8988T (cell line): ENCODE measurements around the gene PNKD.
A peak's percentile ranks its signal among the peaks of the same experiment; 100 is the strongest.

Experiments
- DNase-seq: peaks from one replicate; pipeline ENCODE4 v3.0.0; 2011

Gene PNKD

GRCh38 chr2:218345491-218346236 is 75.3 kb downstream of the PNKD start:
- no peak for DNase-seq

- no peak for DNase-seq
Observed at GRCh38 chr2:218347172-218347571, 76.9 kb downstream of the PNKD start.

DNA sequence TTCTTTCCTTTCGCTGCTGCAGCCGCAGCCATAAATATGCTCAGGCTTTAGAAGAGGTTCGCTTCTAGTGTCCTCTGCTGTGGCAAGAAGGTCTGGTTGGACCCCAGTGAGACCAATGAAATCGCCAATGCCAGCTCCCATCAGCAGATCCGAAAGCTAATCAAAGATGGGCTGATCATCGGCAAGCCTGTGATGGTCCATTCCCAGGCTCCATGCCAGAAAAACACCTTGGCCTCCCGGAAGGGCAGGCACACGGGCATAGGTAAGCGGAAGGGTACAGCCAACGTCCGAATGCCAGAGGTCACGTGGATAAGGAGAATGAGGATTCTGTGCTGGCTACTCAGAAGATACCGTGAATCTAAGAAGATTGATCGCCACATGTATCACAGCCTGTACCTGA is 83.7 kb downstream of the PNKD start:
- DNase-seq = no peak

GRCh38 chr2:218354850-218355443 is 84.6 kb downstream of the PNKD start:
- DNase-seq = no peak

GRCh38 chr2:218357236-218358177 is 87.2 kb downstream of the PNKD start:
- no peak for DNase-seq

GRCh38 chr2:218360453-218360852 is 90.1 kb downstream of the PNKD start:
- no peak for DNase-seq

- DNase-seq = no peak
Observed at GRCh38 chr2:218362606-218363005, 92.3 kb downstream of the PNKD start.

DNA sequence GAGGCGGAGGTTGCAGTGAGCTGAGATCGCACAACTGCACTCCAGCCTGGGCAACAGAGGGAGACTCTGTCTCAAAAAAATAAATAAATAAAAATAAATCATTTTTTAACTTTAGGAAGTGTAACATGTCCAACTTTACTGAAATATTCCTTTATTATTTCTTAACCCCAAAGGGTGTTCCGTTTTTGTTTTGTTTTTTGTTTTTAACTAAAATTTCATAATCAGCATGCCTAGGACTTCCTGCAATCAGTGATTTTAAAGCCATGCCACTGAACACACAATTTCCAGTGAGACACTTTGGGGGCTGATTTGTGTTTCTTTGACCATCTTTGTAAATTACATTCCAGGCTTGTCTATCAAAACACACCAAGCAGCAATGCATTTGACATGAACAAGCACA is 93.4 kb downstream of the PNKD start:
- DNase-seq = no peak

GRCh38 chr2:218364196-218364595 is 93.9 kb downstream of the PNKD start:
- DNase-seq = no peak

DNA sequence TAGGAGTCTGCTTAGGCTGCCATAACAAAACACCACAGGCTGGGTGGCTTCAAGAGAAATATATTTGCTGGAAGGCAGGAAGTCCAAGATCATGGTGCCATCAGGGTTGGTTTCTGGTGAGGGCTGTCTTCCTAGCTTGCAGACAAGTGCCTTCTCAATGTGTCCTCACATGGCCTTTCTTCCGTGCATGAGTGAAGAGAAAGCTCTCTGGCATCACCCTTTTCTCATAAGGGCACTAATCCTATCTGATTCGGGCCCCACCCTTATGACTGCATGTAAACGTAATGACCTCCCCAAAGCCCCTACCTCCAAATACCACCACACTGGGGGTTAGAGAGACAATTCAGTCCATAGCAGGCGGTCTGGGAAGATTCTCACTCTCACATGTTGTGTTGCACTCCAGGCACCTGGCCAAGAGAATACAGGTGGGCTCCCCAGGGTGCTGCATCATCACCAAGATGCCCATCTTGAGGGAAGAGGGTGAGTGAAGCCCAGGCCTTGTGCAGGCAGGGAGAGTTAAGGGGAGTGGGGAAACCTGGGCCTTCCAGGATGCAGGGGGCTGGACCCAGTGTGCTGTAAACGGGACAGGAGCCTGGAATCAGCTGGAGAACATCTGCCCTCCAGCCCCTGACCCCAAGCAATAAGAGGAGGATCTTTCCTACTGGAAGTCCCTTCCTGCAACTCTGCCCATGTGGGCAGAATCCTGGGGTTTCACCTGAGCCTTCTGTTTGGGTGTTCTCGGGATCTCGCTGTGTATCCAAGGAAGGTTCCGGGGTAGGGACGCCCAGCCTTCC is 96.5 kb downstream of the PNKD start:
- no peak for DNase-seq

DNA sequence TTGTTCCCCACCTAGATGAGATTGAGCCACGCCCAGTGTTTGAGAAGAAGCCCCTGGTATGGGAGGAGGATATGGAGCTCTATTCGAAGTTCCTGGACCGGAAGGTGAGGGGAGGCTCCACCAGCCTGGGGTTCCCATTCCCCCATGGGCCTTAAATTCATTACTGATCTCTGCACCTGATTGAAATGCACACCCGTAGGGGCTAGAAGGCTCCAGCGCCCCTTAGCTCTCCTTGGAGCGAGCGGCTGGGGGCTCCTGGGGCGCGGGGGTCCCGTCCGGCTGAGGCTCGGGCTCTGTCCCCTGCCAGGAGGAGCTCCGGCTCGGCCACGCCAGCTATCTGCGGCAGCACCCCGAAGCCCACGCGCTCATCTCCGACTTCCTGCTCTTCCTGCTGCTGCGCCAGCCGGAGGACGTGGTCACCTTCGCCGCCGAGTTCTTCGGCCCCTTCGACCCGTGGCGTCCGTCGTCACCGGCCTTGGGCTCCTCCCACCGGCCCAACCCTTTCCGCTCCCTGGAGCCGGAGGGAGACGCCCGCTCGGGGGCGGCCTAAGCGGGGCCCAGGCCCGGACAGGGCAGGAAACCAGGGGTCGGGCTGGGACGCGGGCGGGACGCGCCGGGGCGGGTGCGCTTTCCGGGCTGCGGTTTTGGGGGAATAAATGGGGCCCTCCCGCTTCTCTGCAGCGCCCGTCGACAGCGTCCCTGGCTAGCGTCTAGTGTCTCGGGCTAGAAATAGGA is 97.3 kb downstream of the PNKD start:
- peak; percentile 88 for DNase-seq

DNA sequence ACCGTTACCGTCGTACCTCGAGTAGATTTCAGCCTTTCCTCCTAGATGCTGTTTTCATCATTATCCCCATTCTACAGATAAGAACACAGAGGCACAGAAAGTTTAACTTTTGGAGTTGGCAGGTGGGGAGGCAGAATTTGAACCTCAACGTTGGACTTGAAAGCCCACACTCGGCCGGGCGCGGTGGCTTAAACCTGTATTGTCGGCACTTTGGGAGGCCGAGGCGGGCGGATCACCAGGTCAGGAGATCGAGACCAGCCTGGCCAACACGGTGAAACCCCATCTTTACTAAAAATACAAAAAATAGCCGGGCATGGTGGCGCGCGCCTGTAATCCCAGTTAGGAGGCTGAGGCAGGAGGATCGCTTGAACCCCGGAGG is 97.8 kb downstream of the PNKD start:
- no peak for DNase-seq

DNA sequence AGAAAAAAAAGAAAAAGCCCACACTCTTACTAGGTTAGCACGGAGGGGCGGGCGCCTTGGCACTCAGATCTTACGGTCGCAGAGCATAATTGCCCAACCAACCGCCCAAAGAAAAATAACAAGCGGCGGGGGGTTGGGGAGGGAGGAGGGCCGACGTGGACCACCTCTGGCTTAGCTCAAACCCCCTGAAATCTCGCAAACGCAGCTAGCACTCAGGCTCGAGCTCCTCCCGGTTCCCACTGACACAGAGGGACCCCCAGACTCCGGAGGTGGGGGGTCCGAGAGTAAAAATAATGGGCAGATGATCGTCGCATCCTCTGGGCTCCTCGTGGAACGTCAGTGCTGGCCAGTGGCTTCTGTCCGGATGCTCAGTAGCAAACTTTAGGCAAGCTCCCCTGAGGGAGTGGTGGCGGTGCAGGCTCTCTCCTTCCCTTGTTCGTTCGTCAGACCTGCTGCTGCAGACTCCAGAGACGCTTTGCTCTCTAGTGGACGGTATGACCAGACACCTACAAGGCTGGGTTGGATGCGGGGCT is 98.4 kb downstream of the PNKD start:
- no peak for DNase-seq

GRCh38 chr2:218369330-218369729 is 99.0 kb downstream of the PNKD start:
- no peak for DNase-seq

DNA sequence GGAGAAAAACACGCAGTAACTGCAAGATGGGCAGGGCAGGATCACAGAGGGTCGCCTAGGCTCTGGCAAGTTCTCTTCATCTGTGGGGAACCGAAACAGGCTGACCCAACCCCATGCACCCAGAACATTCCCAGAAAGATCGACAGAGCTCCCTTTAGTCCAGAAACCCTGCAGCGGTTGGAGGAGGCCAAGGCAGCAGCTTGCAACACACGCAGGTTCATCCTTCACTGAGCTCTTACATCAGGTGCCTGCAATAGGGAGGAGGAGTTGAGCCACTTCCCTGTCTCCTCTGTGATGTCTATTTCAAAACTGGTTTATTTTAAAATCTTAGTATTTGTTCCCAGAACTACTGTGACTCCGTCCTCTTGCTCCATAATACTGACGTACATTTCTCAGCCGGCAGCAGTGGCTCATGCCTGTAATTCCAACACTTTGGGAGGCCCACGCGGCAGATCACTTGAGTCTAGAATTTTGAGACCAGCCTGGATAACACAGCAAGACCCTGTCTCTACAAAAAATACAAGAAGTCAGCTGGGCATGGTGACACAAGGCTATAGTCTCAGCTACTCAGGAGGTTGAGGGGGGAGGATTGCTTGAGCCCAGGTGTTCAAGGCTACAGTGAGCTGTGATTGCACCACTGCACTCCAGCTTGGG is 100.2 kb downstream of the PNKD start:
- DNase-seq = no peak

- DNase-seq = no peak
Observed at GRCh38 chr2:218371983-218372350, 101.6 kb downstream of the PNKD start.

GRCh38 chr2:218374795-218375194 is 104.5 kb downstream of the PNKD start:
- DNase-seq = no peak

DNA sequence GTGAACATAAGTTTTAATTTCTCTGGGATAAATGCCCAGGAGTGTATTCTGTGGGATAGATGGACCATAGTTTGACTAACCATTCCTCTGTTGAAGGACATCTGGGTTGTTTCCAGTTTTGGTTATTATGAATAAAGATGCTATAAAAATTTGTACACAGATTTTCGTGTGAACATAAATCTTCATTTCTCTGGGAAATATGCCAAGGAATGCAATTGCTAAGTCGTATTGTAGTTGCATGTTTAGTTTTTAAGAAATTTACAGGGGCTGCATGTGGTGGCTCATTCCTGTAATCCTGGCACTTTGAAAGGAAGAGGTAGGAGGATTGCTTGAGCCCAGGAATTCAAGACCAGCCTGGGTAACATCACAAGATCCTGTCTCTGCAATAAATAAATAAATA is 104.9 kb downstream of the PNKD start:
- DNase-seq = no peak

GRCh38 chr2:218378053-218378452 is 107.7 kb downstream of the PNKD start:
- DNase-seq = no peak

- DNase-seq = no peak
Observed at GRCh38 chr2:218381916-218382366, 111.6 kb downstream of the PNKD start, which contains the start of gene SLC11A1. TSS of gene SLC11A1 (plus strand) at chr2:218382273. CDS start at chr2:218382369, 96 bp downstream.

DNA sequence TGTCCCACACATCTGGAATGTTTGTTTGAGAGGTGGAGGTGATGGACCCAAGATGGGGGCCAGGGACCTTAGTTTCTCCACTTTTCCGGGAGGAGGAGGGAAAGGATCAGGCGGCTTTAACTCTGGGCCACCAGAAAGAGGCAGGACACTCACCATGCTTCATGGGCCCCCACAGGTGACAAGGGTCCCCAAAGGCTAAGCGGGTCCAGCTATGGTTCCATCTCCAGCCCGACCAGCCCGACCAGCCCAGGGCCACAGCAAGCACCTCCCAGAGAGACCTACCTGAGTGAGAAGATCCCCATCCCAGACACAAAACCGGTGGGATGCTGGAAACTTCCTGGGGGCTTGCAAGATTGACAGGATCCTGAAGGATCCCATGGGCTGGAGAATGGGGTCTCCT is 112.5 kb downstream of the PNKD start:
- DNase-seq = no peak
